SJCRH30 (cell line): ENCODE measurements around the gene CIPC. TPM values are rescaled to one million over a fixed set of nuclear protein-coding genes. Genes with fewer than 3 reads are reported as not detected.

Experiments used
- DNase-seq, 2 experiments: peaks; one replicate each; pipeline ENCODE4 v3.0.0-alpha.2; 2015 to 2020
- H3K27ac ChIP-seq: fragments of 250-450 bp; sonication (Bioruptor Pico); 2 replicates; pipeline ENCODE4 v1.5.1; 2020; ENCODE audit warnings: mild to moderate bottlenecking, moderate library complexity
- H3K27me3 ChIP-seq: fragments of 250-450 bp; sonication (Bioruptor Pico); 2 replicates; pipeline ENCODE4 v1.5.1; 2020; ENCODE audit warnings: mild to moderate bottlenecking, moderate library complexity
- H3K36me3 ChIP-seq: fragments of 250-450 bp; sonication (Bioruptor Pico); 2 replicates; pipeline ENCODE4 v1.5.1; 2020; ENCODE audit warnings: mild to moderate bottlenecking, moderate library complexity
- H3K4me1 ChIP-seq: fragments of 250-450 bp; sonication (Bioruptor Pico); 2 replicates; pipeline ENCODE4 v1.5.1; 2020; ENCODE audit warnings: mild to moderate bottlenecking, moderate library complexity
- H3K4me3 ChIP-seq: fragments of 250-450 bp; sonication (Bioruptor Pico); 2 replicates; pipeline ENCODE4 v1.5.1; 2020; ENCODE audit warnings: mild to moderate bottlenecking, moderate library complexity
- H3K9me3 ChIP-seq: fragments of 250-450 bp; sonication (Bioruptor Pico); replicated peaks from 2 replicates; pipeline ENCODE4 v1.5.1; 2020; ENCODE audit warnings: mild to moderate bottlenecking, moderate library complexity
- total RNA-seq: library from RNA; depleted of rRNA; stranded (reverse); fragments of >200 nt; shearing (Covaris generic); gene quantifications from 2 replicates; pipeline ENCODE4 v1.2.3, GENCODE V29; 2014

Gene CIPC
- total RNA-seq, 1 experiment from 2014 or later = 13.2 TPM

- H3K9me3 ChIP-seq = no peaks in the 10 kb centered on the region
- peaks cover 9% of the 10 kb centered on the region for H3K4me1 ChIP-seq
- H3K36me3 ChIP-seq = 0 out of 2 replicates have a peak, but pooled peaks cover 6% of the 10 kb centered on the region
- DNase-seq = no peak
- H3K27me3 ChIP-seq = no peaks in the 10 kb centered on the region
- H3K27ac ChIP-seq = no peak overlapping the region
- no peak overlapping the region for H3K4me3 ChIP-seq
Observed at GRCh38 chr14:77103951-77104350, 5.9 kb downstream of the CIPC start.

- Histone ChIP-seq H3K36me3 (peaks cover 6% of the 10 kb centered on the region; the same call in 1 of the 2 replicates), H3K27me3 (no peaks in the 10 kb centered on the region), H3K4me1 (peaks cover 6% of the 10 kb centered on the region), H3K27ac (no peak overlapping the region), H3K9me3 (no peaks in the 10 kb centered on the region), H3K4me3 (no peak overlapping the region)
- no peak for DNase-seq
Observed at GRCh38 chr14:77104393-77104792, 6.3 kb downstream of the CIPC start.

- Histone ChIP-seq H3K36me3 (peaks cover 6% of the 10 kb centered on the region; the same call in 1 of the 2 replicates), H3K9me3 (no peaks in the 10 kb centered on the region; the same call in 1 of the 2 replicates), H3K27ac (no peak overlapping the region), H3K4me3 (no peak overlapping the region), H3K27me3 (no peaks in the 10 kb centered on the region), H3K4me1 (0 out of 2 replicates have a peak, but pooled peaks cover 3% of the 10 kb centered on the region)
- DNase-seq = no peak
Observed at GRCh38 chr14:77105145-77105939, 7.3 kb downstream of the CIPC start.

GRCh38 chr14:77106666-77107065 is 8.6 kb downstream of the CIPC start:
- DNase-seq = no peak
- H3K4me1 ChIP-seq = 0 out of 2 replicates have a peak, but pooled peaks cover 3% of the 10 kb centered on the region
- no peaks in the 10 kb centered on the region for H3K27me3 ChIP-seq
- no peaks in the 10 kb centered on the region; the same call in 1 of the 2 replicates for H3K9me3 ChIP-seq
- peaks cover 6% of the 10 kb centered on the region; the same call in 1 of the 2 replicates for H3K36me3 ChIP-seq
- H3K27ac ChIP-seq = no peak overlapping the region
- no peak overlapping the region for H3K4me3 ChIP-seq

GRCh38 chr14:77107228-77107627 is 9.2 kb downstream of the CIPC start:
- DNase-seq = no peak
- Histone ChIP-seq H3K27ac (no peak overlapping the region), H3K4me3 (no peak overlapping the region), H3K4me1 (0 out of 2 replicates have a peak, but pooled peaks cover 3% of the 10 kb centered on the region), H3K9me3 (no peaks in the 10 kb centered on the region; the same call in 1 of the 2 replicates), H3K27me3 (no peaks in the 10 kb centered on the region), H3K36me3 (peaks cover 6% of the 10 kb centered on the region; the same call in 1 of the 2 replicates)

- H3K27ac ChIP-seq = no peak overlapping the region
- H3K36me3 ChIP-seq = peaks cover 11% of the 10 kb centered on the region
- no peaks in the 10 kb centered on the region; the same call in 1 of the 2 replicates for H3K9me3 ChIP-seq
- 0 out of 2 replicates have a peak, but pooled peaks cover 3% of the 10 kb centered on the region for H3K4me1 ChIP-seq
- no peaks in the 10 kb centered on the region for H3K27me3 ChIP-seq
- DNase-seq = peak in 1 of 2 experiments; percentile 47
- H3K4me3 ChIP-seq = no peak overlapping the region
Observed at GRCh38 chr14:77108753-77109152, 10.7 kb downstream of the CIPC start.

- no peaks in the 10 kb centered on the region; the same call in 1 of the 2 replicates for H3K9me3 ChIP-seq
- H3K36me3 ChIP-seq = peaks cover 11% of the 10 kb centered on the region
- DNase-seq = no peak
- H3K4me1 ChIP-seq = 0 out of 2 replicates have a peak, but pooled peaks cover 3% of the 10 kb centered on the region
- no peak overlapping the region for H3K27ac ChIP-seq
- no peaks in the 10 kb centered on the region for H3K27me3 ChIP-seq
- no peak overlapping the region for H3K4me3 ChIP-seq
Observed at GRCh38 chr14:77109656-77110055, 11.6 kb downstream of the CIPC start.

GRCh38 chr14:77110286-77110685 is 12.2 kb downstream of the CIPC start:
- no peaks in the 10 kb centered on the region for H3K27me3 ChIP-seq
- no peak overlapping the region for H3K27ac ChIP-seq
- no peak for DNase-seq
- 0 out of 2 replicates have a peak, but pooled peaks cover 3% of the 10 kb centered on the region for H3K4me1 ChIP-seq
- no peak overlapping the region for H3K4me3 ChIP-seq
- H3K36me3 ChIP-seq = peaks cover 11% of the 10 kb centered on the region
- no peaks in the 10 kb centered on the region; the same call in 1 of the 2 replicates for H3K9me3 ChIP-seq

- H3K4me3 ChIP-seq = no peak overlapping the region
- H3K36me3 ChIP-seq = peaks cover 11% of the 10 kb centered on the region
- 0 out of 2 replicates have a peak, but pooled peaks cover 3% of the 10 kb centered on the region for H3K4me1 ChIP-seq
- no peaks in the 10 kb centered on the region for H3K27me3 ChIP-seq
- no peaks in the 10 kb centered on the region; the same call in 1 of the 2 replicates for H3K9me3 ChIP-seq
- no peak for DNase-seq
- H3K27ac ChIP-seq = no peak overlapping the region
Observed at GRCh38 chr14:77111021-77111420, 13.0 kb downstream of the CIPC start.

GRCh38 chr14:77113644-77114043 is 15.6 kb downstream of the CIPC start:
- H3K27me3 ChIP-seq = no peaks in the 10 kb centered on the region
- H3K9me3 ChIP-seq = no peaks in the 10 kb centered on the region; the same call in 1 of the 2 replicates
- no peak overlapping the region for H3K27ac ChIP-seq
- H3K4me1 ChIP-seq = 0 out of 2 replicates have a peak, but pooled peaks cover 3% of the 10 kb centered on the region
- H3K36me3 ChIP-seq = peaks cover 4% of the 10 kb centered on the region
- H3K4me3 ChIP-seq = no peak overlapping the region
- no peak for DNase-seq

GRCh38 chr14:77114609-77115008 is 16.6 kb downstream of the CIPC start:
- Histone ChIP-seq H3K27ac (no peak overlapping the region), H3K27me3 (no peaks in the 10 kb centered on the region), H3K4me3 (no peak overlapping the region), H3K9me3 (no peaks in the 10 kb centered on the region; the same call in 1 of the 2 replicates), H3K4me1 (no peaks in the 10 kb centered on the region), H3K36me3 (peaks cover 4% of the 10 kb centered on the region)
- DNase-seq = no peak

GRCh38 chr14:77116172-77116817 is 18.2 kb downstream of the CIPC start:
- Histone ChIP-seq H3K4me3 (no peak overlapping the region), H3K36me3 (peaks cover 4% of the 10 kb centered on the region), H3K27me3 (no peaks in the 10 kb centered on the region), H3K4me1 (no peaks in the 10 kb centered on the region), H3K27ac (no peak overlapping the region), H3K9me3 (no peaks in the 10 kb centered on the region)
- no peak for DNase-seq

GRCh38 chr14:77119851-77120250 is 21.8 kb downstream of the CIPC start:
- Histone ChIP-seq H3K27ac (no peak overlapping the region), H3K4me3 (no peak overlapping the region), H3K27me3 (no peaks in the 10 kb centered on the region), H3K9me3 (no peaks in the 10 kb centered on the region), H3K4me1 (no peaks in the 10 kb centered on the region), H3K36me3 (no peaks in the 10 kb centered on the region)
- no peak for DNase-seq

- H3K27me3 ChIP-seq = no peaks in the 10 kb centered on the region
- DNase-seq = no peak
- H3K27ac ChIP-seq = no peak overlapping the region
- no peaks in the 10 kb centered on the region for H3K9me3 ChIP-seq
- H3K36me3 ChIP-seq = no peaks in the 10 kb centered on the region
- H3K4me3 ChIP-seq = no peak overlapping the region
- H3K4me1 ChIP-seq = no peaks in the 10 kb centered on the region
Observed at GRCh38 chr14:77120771-77121743, 23.0 kb downstream of the CIPC start.
